Lower leg skin (tissue), 4 donors: ENCODE measurements around the gene NOP53. TPM values are rescaled to one million over a fixed set of nuclear protein-coding genes. Genes with fewer than 3 reads are reported as not detected.
"Not testable (repeated sequence)": the region's sequence is repeated elsewhere in the genome, so short reads cannot be mapped to it uniquely, and the experiment has no call there.

Experiments
- DNase-seq, 2 donors: peaks; one replicate each; pipeline ENCODE4 v3.0.0-alpha.2; 2019; ENCODE audit warnings: low spot score in 2 of 2
- H3K4me3 ChIP-seq: fragments of 200-600 bp; sonication (generic); 2 replicates; pipeline ENCODE4 v1.5.1; 2017; ENCODE audit warnings: mild to moderate bottlenecking, low read depth; ENCODE audit not compliant: poor library complexity, severe bottlenecking
- POLR2A ChIP-seq, 2 donors: fragments of 450-650 bp; IDR thresholded peaks; one replicate each; pipeline ENCODE4 v1.6.1; 2016 to 2017; ENCODE audit warnings: antibody characterized with exemption in 2 of 2, mild to moderate bottlenecking in 1 of 2, moderate library complexity in 1 of 2
- WGBS, 2 donors: methylation state at CpG; one replicate each; pipeline ENCODE4 v1.1.5; 2018; 5-methylcytosine and 5-hydroxymethylcytosine counted together
- intact Hi-C: fragments of 100-400 bp; cut with DNase I; formaldehyde crosslinking; loops from one replicate; pipeline ENCODE4 v1.15.0; 2023; ENCODE audit warnings: low total_unique reads
- total RNA-seq, 4 donors: library from RNA; depleted of rRNA; stranded (reverse); fragments of >200 nt; gene quantifications; one replicate each; pipeline ENCODE4 v1.1.0, GENCODE V29; 2016
- TF ChIP-seq, protein P1 (sequence below), 3 donors: fragments of 450-650 bp; IDR thresholded peaks; one replicate each; pipeline ENCODE4 v1.5.1; 2016; ENCODE audit warnings: antibody characterized with exemption in 3 of 3, mild to moderate bottlenecking in 3 of 3, moderate library complexity in 2 of 3

The NOP53 gene
- total RNA-seq, 4 donors from 2014 or later, result 537 to 842 (median 746) TPM

- no peak for DNase-seq
- WGBS, 2 donors, result 95 to 97% methylated on average over 7 of the region's 7 CpGs
- H3K4me3 ChIP-seq, result no peak overlapping the region
- intact Hi-C loops, result loop anchor here (10.0 kb wide), 1 partner anchor 72 kb away; the partner anchor contains the start of gene EHD2
- no peak for TF ChIP-seq POLR2A (IDR thresholded peaks at IDR 0.05)
- TF ChIP-seq, protein P1, sequence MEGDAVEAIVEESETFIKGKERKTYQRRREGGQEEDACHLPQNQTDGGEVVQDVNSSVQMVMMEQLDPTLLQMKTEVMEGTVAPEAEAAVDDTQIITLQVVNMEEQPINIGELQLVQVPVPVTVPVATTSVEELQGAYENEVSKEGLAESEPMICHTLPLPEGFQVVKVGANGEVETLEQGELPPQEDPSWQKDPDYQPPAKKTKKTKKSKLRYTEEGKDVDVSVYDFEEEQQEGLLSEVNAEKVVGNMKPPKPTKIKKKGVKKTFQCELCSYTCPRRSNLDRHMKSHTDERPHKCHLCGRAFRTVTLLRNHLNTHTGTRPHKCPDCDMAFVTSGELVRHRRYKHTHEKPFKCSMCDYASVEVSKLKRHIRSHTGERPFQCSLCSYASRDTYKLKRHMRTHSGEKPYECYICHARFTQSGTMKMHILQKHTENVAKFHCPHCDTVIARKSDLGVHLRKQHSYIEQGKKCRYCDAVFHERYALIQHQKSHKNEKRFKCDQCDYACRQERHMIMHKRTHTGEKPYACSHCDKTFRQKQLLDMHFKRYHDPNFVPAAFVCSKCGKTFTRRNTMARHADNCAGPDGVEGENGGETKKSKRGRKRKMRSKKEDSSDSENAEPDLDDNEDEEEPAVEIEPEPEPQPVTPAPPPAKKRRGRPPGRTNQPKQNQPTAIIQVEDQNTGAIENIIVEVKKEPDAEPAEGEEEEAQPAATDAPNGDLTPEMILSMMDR (IDR thresholded peaks at IDR 0.05), result no peak
These were observed 41.2 kb downstream of the NOP53 start for GRCh38 chr19:47786566-47786965.

- intact Hi-C loops, result loop anchor here (10.0 kb wide), 1 partner anchor 73 kb away; the partner anchor contains the start of gene EHD2
- not testable (repeated sequence) for DNase-seq, H3K4me3 ChIP-seq
- WGBS, 2 donors, result 71 to 78% methylated on average over 10 of the region's 10 CpGs
These were observed 42.0 kb downstream of the NOP53 start for GRCh38 chr19:47787307-47787706.

- intact Hi-C loops, result loop anchor here (10.0 kb wide), 1 partner anchor 75 kb away; the partner anchor contains the start of gene EHD2
- 88 to 91% methylated on average over 13 of the region's 13 CpGs for WGBS, 2 donors
- not testable (repeated sequence) for DNase-seq, H3K4me3 ChIP-seq
These were observed 44.5 kb downstream of the NOP53 start for GRCh38 chr19:47789811-47790210.

- no peak for TF ChIP-seq POLR2A (IDR thresholded peaks at IDR 0.05)
- TF ChIP-seq, protein P1 (IDR thresholded peaks at IDR 0.05), result no peak
- WGBS, 2 donors, result 12 to 14% methylated on average over 10 of the region's 10 CpGs
- peak; percentile 62 to 95 for DNase-seq
- no peak overlapping the region for H3K4me3 ChIP-seq
- intact Hi-C loops, result no loop called here
These were observed 45.1 kb downstream of the NOP53 start for GRCh38 chr19:47790398-47790814.

DNA sequence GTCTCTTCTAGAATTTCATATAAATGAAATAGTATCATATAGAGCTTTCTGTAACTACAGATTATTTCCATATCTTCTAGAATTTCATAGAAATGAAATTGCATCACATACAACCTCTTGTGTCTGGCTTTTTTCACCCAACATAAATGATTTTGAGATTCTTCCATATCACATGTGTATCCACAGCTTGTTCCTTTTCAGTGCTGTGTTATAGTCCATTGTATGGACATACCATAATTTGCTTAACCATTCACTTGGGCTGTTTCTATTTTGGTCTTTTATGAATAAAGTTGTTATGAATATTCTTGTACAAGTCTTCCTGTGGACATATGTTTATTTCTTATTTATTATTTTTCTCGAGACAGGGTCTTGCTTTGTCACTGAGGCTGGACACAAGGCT, 47.3 kb downstream of the NOP53 start:
- intact Hi-C loops, result no loop called here
- no peak overlapping the region for H3K4me3 ChIP-seq
- DNase-seq, result no peak
- TF ChIP-seq POLR2A (IDR thresholded peaks at IDR 0.05), result no peak
- TF ChIP-seq, protein P1 (IDR thresholded peaks at IDR 0.05), result no peak
- WGBS, 2 donors, result 92 to 100% methylated on average over 1 of the region's 1 CpG

DNA sequence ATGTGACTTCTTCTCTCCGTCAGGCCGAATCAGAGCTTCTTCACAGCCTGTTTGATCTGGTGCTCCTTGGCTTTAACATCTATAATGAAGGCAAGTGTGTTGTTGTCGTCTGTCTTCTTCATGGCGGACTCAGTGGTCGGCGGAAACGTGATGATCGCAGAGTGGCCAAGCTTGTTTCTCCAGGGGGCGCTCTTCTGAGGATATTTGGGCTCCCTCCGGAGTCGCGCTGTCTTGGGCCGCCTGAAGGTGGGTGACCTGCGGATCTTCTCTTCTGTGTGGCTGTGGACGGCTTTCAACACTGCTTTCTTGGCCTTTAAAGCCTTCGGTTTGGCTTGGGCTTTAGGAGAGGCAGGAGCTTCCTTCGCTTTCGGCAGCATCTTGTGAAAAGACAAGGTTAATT, 49.2 kb downstream of the NOP53 start:
- WGBS, 2 donors, result 82 to 87% methylated on average over 18 of the region's 18 CpGs
- intact Hi-C loops, result no loop called here

DNA sequence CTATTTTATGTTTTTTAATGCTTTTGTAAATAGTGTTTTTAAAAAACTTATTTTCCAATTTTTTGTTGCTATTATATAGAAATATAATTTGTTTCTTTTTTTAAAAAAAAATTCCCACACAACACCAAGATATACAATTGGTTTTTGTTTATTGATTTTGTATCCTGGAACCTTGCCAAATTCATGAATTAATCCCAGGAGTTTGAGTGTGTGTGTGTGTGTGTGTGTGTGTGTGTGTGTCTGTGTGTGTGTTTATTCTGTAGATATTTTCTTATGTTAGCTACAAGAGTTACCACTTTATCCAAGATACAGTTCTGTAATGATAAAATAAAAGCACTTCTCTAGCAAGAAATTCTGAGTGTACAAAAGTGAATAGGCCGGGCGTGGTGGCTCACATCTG, 51.4 kb downstream of the NOP53 start:
- WGBS, 2 donors, result 91 to 94% methylated on average over 2 of the region's 2 CpGs
- DNase-seq, result no peak
- no peak overlapping the region for H3K4me3 ChIP-seq
- intact Hi-C loops, result no loop called here
- TF ChIP-seq POLR2A (IDR thresholded peaks at IDR 0.05), result no peak
- TF ChIP-seq, protein P1 (IDR thresholded peaks at IDR 0.05), result no peak

More for the DNA sequence above, 49.2 kb downstream of the NOP53 start:
- no peak for DNase-seq
- no peak overlapping the region for H3K4me3 ChIP-seq
- no peak for TF ChIP-seq POLR2A (IDR thresholded peaks at IDR 0.05)
- TF ChIP-seq, protein P1 (IDR thresholded peaks at IDR 0.05), result no peak
